HG03103 (cell line): ENCODE results near the gene EIF1.
"Not testable (repeated sequence)": the region's sequence is repeated elsewhere in the genome, so short reads cannot be mapped to it uniquely, and the experiment has no call there.

Experiments used
- ATAC-seq: cut with Tn5 transposase; IDR thresholded peaks from one replicate; pipeline ENCODE4 v1.9.1; 2021; ENCODE audit warnings: low read depth; ENCODE audit not compliant: unreplicated experiment

EIF1 gene

GRCh38 chr17:41695134-41695661, 6.5 kb downstream of the EIF1 start:
- no peak for ATAC-seq

DNA sequence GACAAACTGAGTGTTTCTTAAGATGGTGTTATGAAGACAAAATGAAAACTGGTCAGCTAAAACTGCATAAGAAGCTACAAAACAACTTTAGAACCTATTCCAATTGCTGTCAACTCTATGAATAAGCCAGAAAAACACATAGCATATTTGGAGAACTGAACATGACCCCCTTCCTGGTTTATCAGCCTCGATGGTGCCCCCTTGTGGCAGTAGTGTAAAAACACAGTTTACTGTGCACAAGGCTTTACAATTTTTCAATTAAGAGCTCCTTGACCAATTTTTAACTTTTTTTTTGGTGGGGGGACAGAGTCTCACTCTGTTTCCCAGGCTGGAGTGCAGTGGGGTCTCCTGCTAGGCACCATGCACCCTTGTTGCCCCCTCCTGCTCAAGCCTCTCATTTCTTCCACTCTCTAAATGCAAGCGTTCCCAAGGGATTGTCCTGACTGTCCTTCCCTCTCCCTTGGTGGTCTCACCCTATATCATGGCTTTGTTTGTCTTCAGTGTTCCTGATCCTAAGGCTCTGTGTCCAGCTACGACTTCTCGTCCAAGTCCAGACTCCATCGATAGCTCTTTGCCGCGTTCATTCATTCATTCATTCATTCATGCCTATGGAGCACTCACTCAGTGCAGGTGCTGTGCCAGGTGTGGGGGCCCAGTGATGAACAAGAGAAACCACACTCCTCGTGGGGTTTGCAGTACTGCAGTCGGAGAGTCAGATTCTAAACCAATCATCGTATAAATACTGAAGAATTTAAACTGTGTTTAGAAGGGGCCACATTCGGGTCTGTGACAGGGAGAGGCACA, 7.5 kb downstream of the EIF1 start:
- no peak for ATAC-seq

GRCh38 chr17:41697122-41697962, 8.7 kb downstream of the EIF1 start:
- ATAC-seq, result no peak

DNA sequence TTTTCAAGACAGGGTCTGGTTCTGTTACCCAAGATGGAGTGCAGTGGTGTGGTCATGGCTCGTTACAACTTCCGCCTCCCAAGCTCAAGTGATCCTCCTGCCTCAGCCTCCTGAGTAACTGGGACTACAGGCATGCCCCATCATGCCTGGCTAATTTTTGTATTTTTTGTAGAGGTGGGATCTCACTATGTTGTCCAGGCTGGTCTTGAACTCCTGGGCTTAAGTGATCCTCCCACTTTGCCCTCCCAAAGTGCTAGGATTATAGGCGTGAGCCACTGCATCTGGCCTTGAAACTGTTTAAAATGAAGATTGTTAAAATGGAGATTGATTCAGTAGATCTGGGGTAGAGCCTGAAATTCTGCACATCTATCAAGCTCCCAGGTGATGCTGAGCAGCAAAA, 12.2 kb downstream of the EIF1 start:
- not testable (repeated sequence) for ATAC-seq

GRCh38 chr17:41702712-41703111, 14.0 kb downstream of the EIF1 start:
- ATAC-seq, result no peak

- ATAC-seq, result no peak
Observed at GRCh38 chr17:41705271-41705991, 16.7 kb downstream of the EIF1 start.

DNA sequence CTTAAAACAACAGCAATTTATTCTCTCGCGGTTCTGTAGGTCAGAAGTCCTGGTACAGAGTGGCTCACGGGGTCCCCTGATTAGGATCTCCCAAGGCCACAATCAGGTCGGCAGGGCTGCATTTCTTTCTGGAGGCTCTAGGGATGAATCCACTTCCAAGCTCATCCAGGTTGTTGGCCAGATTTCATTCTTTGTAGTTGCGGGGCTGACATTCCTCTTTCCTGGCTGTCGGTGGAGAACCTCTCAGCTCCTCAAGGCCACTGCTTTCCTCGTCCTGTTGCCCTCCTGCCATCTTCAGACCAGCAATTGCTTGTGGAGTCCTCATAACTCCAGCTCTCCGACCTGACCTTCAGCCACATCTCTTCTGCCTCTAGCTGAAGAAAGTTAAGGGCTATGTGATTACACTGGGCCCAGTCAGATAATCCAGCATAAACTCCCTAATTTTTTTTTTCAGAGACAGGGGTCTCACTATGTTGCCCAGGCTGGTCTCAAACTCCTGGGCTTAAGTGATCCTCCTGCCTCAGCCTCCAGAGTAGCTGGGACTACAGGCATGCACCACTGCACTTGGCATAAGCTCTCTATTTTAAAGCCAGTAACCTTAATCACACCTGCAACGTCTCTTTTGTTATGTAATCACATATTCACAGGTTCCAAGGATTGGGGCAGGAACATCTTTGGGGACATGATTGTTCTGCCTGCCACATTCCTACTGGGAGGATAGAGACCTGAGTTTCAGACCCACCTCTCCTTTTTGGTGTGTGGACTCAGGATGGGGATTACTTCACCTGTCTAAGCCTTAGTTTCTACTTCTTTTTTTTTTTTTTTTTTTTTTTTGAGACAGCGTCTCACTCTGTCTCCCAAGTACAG, 19.4 kb downstream of the EIF1 start:
- ATAC-seq, result no peak

GRCh38 chr17:41710472-41711090, 21.9 kb downstream of the EIF1 start:
- ATAC-seq, result no peak

- no peak for ATAC-seq
Observed at GRCh38 chr17:41711669-41712400, 23.1 kb downstream of the EIF1 start, which contains the start of gene GAST. Gene GAST, plus strand, starts transcription at chr17:41712331. Its CDS starts 3,106 bp downstream, at chr17:41715437.

- no peak for ATAC-seq
Observed at GRCh38 chr17:41717408-41718286, 29.0 kb downstream of the EIF1 start.

- no peak for ATAC-seq
Observed at GRCh38 chr17:41718287-41718645, 29.6 kb downstream of the EIF1 start.

DNA sequence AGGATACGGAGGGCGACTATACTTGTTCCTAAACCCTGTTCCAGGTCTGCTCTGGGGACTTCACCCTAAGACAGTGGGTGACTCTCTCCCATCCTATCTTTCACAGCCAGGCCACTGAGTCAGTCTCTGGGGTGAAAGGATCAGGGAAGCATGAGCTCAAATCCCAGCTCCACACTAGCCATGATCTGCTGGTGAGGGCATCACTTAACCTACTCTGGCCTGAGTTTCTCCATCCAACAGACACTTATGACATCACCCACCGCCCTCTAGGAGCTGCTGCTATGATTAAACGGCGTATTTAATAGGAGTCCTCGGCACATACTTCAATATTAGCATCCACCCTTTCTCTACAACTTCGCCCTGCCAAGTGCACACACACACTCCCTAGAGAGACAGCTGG, 33.5 kb downstream of the EIF1 start:
- no peak for ATAC-seq

DNA sequence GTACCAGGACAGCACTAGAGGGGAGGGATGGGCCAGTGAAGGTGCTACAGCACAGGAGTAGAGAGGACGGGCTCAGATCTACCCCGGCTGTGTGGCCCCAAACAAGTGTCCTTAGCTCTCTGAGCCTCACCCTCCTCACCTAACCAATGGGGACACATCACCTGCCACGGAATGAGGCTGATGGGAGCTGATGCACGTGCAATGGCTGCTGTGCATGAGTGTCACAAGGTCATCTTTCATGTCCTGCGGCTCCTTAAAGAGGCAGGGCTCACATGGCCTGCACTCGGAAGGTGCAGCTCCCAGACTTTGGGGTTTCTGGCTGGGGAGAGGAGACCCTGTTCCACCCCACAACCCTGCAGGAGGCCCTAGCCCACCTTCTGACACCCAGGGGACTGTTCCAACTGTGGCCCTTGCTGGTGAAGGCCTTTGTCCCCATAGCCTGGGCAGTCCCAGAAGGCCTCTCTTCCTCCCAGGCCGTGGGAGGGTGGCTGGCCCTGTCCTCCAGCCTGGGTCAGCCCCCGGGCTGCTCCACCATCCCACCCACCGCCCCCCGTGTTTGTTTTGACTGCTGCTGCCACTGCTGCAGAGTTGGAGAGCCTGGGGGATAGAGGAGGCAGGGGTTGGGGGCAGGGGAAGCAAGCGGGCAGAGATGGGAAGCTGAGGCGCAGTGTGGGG, 35.3 kb downstream of the EIF1 start:
- ATAC-seq, result no peak

GRCh38 chr17:41724476-41725050, 35.9 kb downstream of the EIF1 start:
- ATAC-seq, result no peak

DNA sequence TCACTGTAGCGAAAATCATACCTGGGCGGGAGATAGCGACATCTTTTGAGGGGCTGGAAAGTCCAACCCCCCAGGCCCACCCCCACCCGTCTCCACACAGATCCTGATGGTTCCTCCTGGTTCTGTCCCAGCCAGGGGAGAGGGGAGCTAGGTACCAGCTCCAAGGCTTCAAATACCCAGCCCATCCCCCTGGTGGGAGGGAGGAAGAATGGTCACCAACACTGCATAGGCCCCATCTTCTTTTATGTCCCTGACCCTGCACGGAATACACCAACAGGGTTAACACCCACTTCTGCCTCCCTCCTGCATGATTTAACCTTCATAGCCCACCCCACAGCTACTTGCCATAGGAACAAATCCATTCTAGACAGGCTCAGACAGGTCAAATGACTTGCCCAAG, 36.4 kb downstream of the EIF1 start:
- ATAC-seq, result no peak

- ATAC-seq, result no peak
Observed at GRCh38 chr17:41728056-41728455, 39.4 kb downstream of the EIF1 start.

DNA sequence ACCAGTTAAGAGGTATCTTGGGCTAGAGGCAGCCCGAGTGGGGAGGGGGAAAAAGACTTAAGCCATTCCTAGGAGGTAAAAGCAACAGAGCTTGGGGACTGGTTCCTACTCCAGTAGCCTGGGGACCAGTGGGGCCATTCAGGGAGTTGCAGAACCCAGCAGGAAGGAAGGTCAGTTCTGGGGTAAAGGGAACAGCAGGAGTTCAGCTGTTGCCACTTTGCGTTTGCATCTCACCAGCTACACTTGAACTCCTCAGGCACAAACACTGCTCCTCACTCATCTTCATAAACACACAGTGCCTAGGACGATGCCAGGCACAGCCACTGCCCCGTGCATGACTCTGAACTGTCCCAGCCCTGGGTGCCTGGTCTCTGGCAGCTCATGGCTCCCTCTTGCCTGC, 41.8 kb downstream of the EIF1 start:
- no peak for ATAC-seq
